HG03175 (cell line): Measurements from ENCODE around the gene RNU7-1.
A peak's percentile ranks its signal among the peaks of the same experiment; 100 is the strongest.

ENCODE experiments used
- ATAC-seq: cut with Tn5 transposase; IDR thresholded peaks from one replicate; pipeline ENCODE4 v1.9.1; 2021; ENCODE audit warnings: mild to moderate bottlenecking, moderate library complexity; ENCODE audit not compliant: unreplicated experiment

Gene RNU7-1

DNA sequence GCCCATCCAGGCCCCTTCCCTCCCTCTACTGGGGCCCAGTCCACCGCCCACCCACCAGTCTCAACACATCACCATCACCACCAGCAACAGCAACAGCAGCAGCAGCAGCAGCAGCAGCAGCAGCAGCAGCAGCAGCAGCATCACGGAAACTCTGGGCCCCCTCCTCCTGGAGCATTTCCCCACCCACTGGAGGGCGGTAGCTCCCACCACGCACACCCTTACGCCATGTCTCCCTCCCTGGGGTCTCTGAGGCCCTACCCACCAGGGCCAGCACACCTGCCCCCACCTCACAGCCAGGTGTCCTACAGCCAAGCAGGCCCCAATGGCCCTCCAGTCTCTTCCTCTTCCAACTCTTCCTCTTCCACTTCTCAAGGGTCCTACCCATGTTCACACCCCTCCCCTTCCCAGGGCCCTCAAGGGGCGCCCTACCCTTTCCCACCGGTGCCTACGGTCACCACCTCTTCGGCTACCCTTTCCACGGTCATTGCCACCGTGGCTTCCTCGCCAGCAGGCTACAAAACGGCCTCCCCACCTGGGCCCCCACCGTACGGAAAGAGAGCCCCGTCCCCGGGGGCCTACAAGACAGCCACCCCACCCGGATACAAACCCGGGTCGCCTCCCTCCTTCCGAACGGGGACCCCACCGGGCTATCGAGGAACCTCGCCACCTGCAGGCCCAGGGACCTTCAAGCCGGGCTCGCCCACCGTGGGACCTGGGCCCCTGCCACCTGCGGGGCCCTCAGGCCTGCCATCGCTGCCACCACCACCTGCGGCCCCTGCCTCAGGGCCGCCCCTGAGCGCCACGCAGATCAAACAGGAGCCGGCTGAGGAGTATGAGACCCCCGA is 6.8 kb upstream of the RNU7-1 start:
- ATAC-seq: peak; percentile 6

DNA sequence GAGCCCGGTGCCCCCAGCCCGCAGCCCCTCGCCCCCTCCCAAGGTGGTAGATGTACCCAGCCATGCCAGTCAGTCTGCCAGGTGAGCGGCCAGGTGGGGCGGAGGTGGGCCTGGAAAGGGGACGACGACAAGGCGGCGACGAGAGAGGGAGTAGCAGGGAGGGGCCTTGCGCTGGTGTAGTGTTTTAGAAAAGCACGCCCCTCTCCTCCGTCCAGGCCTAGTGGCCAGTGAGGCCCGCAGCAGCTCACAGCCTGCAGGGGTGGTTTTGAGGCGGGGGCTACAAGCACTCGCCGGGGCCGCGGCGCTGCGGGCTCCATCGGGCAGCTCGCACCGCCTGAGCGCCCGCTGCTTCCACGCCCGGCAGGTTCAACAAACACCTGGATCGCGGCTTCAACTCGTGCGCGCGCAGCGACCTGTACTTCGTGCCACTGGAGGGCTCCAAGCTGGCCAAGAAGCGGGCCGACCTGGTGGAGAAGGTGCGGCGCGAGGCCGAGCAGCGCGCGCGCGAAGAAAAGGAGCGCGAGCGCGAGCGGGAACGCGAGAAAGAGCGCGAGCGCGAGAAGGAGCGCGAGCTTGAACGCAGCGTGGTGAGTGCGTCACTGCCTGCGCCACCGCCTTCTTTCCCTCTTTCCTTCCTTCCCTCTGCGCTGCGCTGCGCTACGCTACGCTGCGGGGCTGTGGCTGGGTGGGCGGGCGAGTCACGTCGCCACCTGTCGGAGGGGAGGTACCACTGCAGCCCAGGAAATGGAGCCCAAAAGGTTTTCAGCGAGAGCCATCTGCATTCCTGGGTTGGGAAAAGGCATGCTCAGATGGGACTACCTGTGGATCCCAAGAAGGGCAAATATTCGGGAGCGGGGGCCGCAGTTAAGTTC is 5.9 kb upstream of the RNU7-1 start:
- ATAC-seq: peak; percentile 94

DNA sequence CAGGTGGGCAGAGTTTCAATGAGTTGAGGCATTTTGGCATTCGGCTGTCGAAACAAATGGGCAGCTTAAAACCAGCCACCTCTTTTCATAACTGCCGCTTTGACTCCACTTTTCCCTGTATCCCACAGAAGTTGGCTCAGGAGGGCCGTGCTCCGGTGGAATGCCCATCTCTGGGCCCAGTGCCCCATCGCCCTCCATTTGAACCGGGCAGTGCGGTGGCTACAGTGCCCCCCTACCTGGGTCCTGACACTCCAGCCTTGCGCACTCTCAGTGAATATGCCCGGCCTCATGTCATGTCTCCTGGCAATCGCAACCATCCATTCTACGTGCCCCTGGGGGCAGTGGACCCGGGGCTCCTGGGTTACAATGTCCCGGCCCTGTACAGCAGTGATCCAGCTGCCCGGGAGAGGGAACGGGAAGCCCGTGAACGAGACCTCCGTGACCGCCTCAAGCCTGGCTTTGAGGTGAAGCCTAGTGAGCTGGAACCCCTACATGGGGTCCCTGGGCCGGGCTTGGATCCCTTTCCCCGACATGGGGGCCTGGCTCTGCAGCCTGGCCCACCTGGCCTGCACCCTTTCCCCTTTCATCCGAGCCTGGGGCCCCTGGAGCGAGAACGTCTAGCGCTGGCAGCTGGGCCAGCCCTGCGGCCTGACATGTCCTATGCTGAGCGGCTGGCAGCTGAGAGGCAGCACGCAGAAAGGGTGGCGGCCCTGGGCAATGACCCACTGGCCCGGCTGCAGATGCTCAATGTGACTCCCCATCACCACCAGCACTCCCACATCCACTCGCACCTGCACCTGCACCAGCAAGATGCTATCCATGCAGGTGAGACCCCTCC is 5.0 kb upstream of the RNU7-1 start:
- ATAC-seq: no peak

GRCh38 chr12:6939191-6939540 is 4.5 kb upstream of the RNU7-1 start:
- no peak for ATAC-seq

DNA sequence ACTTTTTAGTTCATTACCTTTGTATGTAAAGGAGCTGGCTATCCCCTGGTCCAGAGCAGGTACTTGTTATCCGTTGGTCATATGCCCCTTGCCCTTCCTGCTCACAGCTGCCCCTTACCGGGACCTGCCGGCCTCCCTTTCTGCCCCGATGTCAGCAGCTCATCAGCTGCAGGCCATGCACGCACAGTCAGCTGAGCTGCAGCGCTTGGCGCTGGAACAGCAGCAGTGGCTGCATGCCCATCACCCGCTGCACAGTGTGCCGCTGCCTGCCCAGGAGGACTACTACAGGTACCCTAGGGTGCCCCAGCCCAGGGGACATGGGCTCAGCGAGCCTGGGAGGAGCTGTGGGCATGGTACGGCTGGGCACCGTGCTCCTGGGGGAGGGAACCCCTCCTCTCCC is 2.3 kb upstream of the RNU7-1 start:
- no peak for ATAC-seq

DNA sequence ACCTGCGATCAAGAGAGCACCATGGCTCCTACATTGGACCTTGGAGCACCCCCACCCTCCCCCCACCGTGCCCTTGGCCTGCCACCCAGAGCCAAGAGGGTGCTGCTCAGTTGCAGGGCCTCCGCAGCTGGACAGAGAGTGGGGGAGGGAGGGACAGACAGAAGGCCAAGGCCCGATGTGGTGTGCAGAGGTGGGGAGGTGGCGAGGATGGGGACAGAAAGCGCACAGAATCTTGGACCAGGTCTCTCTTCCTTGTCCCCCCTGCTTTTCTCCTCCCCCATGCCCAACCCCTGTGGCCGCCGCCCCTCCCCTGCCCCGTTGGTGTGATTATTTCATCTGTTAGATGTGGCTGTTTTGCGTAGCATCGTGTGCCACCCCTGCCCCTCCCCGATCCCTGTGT is 1.8 kb upstream of the RNU7-1 start:
- ATAC-seq: no peak

- no peak for ATAC-seq
These were observed 1.3 kb upstream of the RNU7-1 start for GRCh38 chr12:6942331-6942665.

- peak; percentile 37 for ATAC-seq
These were observed 261 bp upstream of the RNU7-1 start for GRCh38 chr12:6943389-6943721.

- peak; percentile 41 for ATAC-seq
These were observed 968 bp downstream of the RNU7-1 start for GRCh38 chr12:6944381-6945186.

GRCh38 chr12:6945613-6946012 is 2.0 kb downstream of the RNU7-1 start:
- no peak for ATAC-seq

GRCh38 chr12:6946033-6946919 is 2.7 kb downstream of the RNU7-1 start:
- ATAC-seq: peak; percentile 24

DNA sequence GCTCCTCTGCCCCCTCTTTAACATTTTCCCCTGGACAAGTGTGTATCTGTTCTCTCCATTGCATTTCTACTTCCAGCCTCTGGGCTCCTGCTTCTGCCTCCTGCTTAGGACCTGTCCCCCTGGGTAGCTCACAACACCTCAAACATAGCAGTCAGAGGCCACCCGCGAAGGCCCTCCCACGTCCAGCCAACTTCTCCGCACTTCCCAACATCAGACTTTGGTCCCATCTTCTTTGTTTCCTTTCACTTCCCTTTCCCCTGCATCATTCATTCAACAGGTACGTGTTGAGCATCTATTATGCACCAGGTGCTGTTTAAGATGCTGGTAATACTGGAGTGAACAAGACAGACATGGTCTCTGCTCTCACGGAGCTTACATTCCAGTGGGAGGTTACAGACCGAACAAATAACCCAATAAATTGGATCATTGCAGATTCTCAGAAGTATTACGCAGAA is 3.3 kb downstream of the RNU7-1 start:
- ATAC-seq: no peak

DNA sequence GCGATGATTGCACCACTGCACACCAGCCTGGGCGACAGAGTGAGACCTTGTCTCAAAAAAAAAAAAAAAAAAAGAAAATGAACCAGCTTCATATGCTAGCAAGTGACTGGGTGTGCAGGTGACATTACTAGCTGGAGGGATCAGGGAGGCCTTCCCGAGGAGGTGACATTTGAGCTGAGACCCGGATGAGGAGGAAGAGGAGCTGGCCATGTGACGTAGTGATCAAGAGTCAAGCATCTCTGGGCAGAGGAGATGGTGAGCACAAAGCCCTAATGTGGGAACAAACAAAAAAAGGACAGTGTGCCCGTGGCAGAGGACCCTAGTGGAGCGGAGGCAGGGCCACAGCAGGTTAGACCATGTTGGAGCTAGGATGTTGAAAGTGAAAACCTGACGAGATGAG is 4.0 kb downstream of the RNU7-1 start:
- no peak for ATAC-seq

- no peak for ATAC-seq
These were observed 5.4 kb downstream of the RNU7-1 start for GRCh38 chr12:6948873-6949594.

DNA sequence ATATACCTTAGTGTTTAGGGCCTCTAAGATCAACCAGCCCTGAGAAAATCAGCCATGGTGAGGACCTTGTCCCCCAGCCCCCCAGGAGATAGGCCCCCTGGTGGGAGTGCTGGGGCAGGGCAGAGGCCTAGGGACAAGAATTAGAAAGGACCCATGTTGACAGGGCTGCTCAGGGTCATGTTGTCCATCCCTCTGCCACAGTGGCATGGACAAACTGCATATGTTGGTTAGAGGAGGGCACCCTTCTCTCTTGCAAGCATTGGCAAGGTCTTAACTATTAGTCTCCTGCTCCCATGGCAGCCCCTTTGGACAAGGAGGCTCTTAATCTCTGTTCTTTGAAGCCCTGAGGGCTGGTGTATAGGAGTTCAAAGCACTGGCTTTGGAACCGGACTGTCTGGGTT is 6.8 kb downstream of the RNU7-1 start:
- ATAC-seq: no peak

DNA sequence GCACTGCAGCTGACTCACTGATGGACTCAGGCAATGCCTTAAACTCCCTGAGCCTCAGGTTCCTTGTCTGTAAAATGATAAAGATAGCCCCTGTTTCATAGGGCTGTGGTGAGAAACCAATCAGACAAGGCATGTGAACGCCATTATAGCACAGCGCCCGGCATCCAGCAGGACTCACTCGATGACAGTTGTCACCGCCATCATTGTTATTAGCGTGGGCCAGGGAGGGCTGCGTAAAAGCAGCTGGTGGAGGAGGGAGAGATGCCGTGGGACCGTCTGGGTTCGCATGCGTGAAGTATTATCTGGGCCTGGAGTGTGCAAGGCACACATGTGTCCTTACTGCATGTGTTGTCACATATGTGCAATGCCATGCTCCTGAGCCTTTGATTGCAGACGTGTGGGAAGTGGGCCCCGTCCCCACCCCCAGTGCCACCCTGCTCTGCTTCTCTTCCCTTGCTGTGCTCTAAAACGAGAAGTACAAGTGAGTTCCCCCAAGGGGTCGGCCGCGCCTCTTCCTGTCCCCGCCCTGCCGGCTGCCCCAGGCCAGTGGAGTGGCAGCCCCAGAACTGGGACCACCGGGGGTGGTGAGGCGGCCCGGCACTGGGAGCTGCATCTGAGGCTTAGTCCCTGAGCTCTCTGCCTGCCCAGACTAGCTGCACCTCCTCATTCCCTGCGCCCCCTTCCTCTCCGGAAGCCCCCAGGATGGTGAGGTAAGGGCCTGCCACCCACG is 7.4 kb downstream of the RNU7-1 start, which contains the start of gene PTPN6:
PTPN6 (plus strand) TSS at position 546 of the 730 bp plus-strand sequence; CDS start at position 703, 157 bp downstream.
- ATAC-seq: peak; percentile 15

GRCh38 chr12:6951551-6952120 is 8.0 kb downstream of the RNU7-1 start:
- no peak for ATAC-seq
